Middle frontal gyrus (tissue), 1 donor: ENCODE results near the gene PLXNA4.

Source experiments
- DNase-seq: peaks from one replicate; pipeline ENCODE4 v3.0.0-alpha.2; 2015; ENCODE audit warnings: low spot score; ENCODE audit errors: extremely low spot score

PLXNA4 gene

GRCh38 chr7:132213583-132213982 is 362.7 kb downstream of the PLXNA4 start:
- no peak for DNase-seq

GRCh38 chr7:132211971-132212370 is 364.3 kb downstream of the PLXNA4 start:
- no peak for DNase-seq

- DNase-seq: no peak
Observed at GRCh38 chr7:132210821-132211220, 365.4 kb downstream of the PLXNA4 start.

GRCh38 chr7:132207782-132208181 is 368.5 kb downstream of the PLXNA4 start:
- DNase-seq: no peak

- DNase-seq: no peak
Observed at GRCh38 chr7:132207211-132207610, 369.1 kb downstream of the PLXNA4 start.

- no peak for DNase-seq
Observed at GRCh38 chr7:132206594-132206993, 369.7 kb downstream of the PLXNA4 start.

GRCh38 chr7:132205509-132205908 is 370.8 kb downstream of the PLXNA4 start:
- no peak for DNase-seq

GRCh38 chr7:132203021-132203420 is 373.2 kb downstream of the PLXNA4 start:
- DNase-seq: no peak

GRCh38 chr7:132202541-132202940 is 373.7 kb downstream of the PLXNA4 start:
- DNase-seq: no peak

- DNase-seq: no peak
Observed at GRCh38 chr7:132200141-132200540, 376.1 kb downstream of the PLXNA4 start.

GRCh38 chr7:132199626-132200025 is 376.6 kb downstream of the PLXNA4 start:
- no peak for DNase-seq

GRCh38 chr7:132197772-132198171 is 378.5 kb downstream of the PLXNA4 start:
- no peak for DNase-seq

- no peak for DNase-seq
Observed at GRCh38 chr7:132193898-132194297, 382.4 kb downstream of the PLXNA4 start.

- DNase-seq: no peak
Observed at GRCh38 chr7:132192809-132193208, 383.5 kb downstream of the PLXNA4 start.

- DNase-seq: no peak
Observed at GRCh38 chr7:132191418-132191817, 384.9 kb downstream of the PLXNA4 start.

GRCh38 chr7:132190683-132191082 is 385.6 kb downstream of the PLXNA4 start:
- DNase-seq: no peak

- DNase-seq: no peak
Observed at GRCh38 chr7:132189881-132190280, 386.4 kb downstream of the PLXNA4 start.

GRCh38 chr7:132187869-132188789 is 388.1 kb downstream of the PLXNA4 start:
- no peak for DNase-seq

- no peak for DNase-seq
Observed at GRCh38 chr7:132187391-132187790, 388.9 kb downstream of the PLXNA4 start.

- no peak for DNase-seq
Observed at GRCh38 chr7:132185150-132185549, 391.1 kb downstream of the PLXNA4 start.

GRCh38 chr7:132183781-132184380 is 392.4 kb downstream of the PLXNA4 start:
- no peak for DNase-seq

- no peak for DNase-seq
Observed at GRCh38 chr7:132182992-132183391, 393.3 kb downstream of the PLXNA4 start.
